MCF 10A (cell line): ENCODE data around the gene RBFOX1. TPM values are rescaled to one million over a fixed set of nuclear protein-coding genes. Genes with fewer than 3 reads are reported as not detected.

ENCODE experiments used
- BruUV-seq: library from RNA; stranded (reverse); fragments of 400-500 nt; replicated peaks from 2 replicates; lab custom pipeline; 2021; lab: Mats Ljungman, UMichigan
- CTCF ChIA-PET: fragments of 300-600 bp; sonication (Branson Sonifier 250); formaldehyde crosslinking; extraction: SDS; loops from one replicate; lab custom pipeline; 2021; ENCODE audit warnings: antibody characterized with exemption, inconsistent platforms; lab: Yijun Ruan, JAX
- POLR2A ChIA-PET: fragments of 300-600, 350-650 bp; sonication (Branson Sonifier 250); formaldehyde crosslinking; extraction: SDS; loops from one replicate; lab custom pipeline; 2020; ENCODE audit warnings: antibody characterized with exemption, inconsistent platforms; lab: Yijun Ruan, JAX
- DNase-seq: peaks from one replicate; pipeline ENCODE4 v3.0.0-alpha.2; 2018; ENCODE audit not compliant: unreplicated experiment
- H3K27ac Mint-ChIP-seq: one replicate; pipeline ENCODE4 v1.8.0; 2022; ENCODE audit warnings: mild to moderate bottlenecking, low read depth, mixed read lengths; ENCODE audit not compliant: unreplicated experiment
- H3K27me3 Mint-ChIP-seq: one replicate; pipeline ENCODE4 v1.8.0; 2022; ENCODE audit warnings: mixed read lengths; ENCODE audit not compliant: insufficient read depth, unreplicated experiment
- H3K36me3 Mint-ChIP-seq: one replicate; pipeline ENCODE4 v1.8.0; 2022; ENCODE audit warnings: mild to moderate bottlenecking, moderate library complexity, mixed read lengths; ENCODE audit not compliant: insufficient read depth, unreplicated experiment
- H3K4me1 Mint-ChIP-seq: one replicate; pipeline ENCODE4 v1.8.0; 2022; ENCODE audit warnings: mixed read lengths; ENCODE audit not compliant: insufficient read depth, unreplicated experiment
- H3K4me3 Mint-ChIP-seq: one replicate; pipeline ENCODE4 v1.8.0; 2022; ENCODE audit warnings: mild to moderate bottlenecking, moderate library complexity, mixed read lengths; ENCODE audit not compliant: unreplicated experiment
- H3K9me3 Mint-ChIP-seq: one replicate; pipeline ENCODE4 v1.8.0; 2022; ENCODE audit warnings: mixed read lengths; ENCODE audit not compliant: unreplicated experiment
- intact Hi-C: fragments of 100-400 bp; cut with micrococcal nuclease; formaldehyde crosslinking; loops from 2 replicates; pipeline ENCODE4 v1.14.1; 2022
- total RNA-seq: library from RNA; stranded (reverse); gene quantifications from 2 replicates; pipeline ENCODE4 v1.2.3, GENCODE V29; 2022
- TF ChIP-seq, protein P1 (sequence below): fragments of 200-600 bp; IDR thresholded peaks from one replicate; pipeline ENCODE4 v1.8.0; 2022; ENCODE audit warnings: antibody characterized with exemption, mild to moderate bottlenecking; ENCODE audit not compliant: unreplicated experiment

RBFOX1 gene
- total RNA-seq, 1 experiment from 2014 or later, result not detected

DNA sequence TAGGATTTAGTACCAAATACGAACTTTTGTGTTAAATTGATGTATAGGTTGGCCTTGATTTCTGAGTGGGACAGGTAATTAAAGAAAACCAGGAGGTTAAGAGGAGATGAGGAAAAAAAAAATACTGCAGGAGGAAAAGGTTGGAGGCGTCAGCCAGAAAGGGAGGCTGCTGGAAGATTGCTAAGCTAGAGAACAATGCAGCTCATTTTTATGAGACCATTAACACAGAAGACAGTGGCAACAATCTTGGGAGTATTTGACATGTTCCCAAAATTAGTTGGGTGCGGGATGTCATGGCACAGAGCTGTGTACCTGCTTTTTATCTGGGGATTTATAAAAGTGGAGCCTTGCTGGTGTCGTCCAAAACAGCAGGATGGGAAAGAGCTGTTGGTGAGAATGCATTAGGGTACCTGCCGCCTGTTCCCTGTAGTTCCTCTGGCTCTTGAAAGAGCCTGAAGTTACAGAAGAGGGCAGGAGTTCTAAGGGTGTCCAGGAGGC is 229.3 kb downstream of the RBFOX1 start:
- DNase-seq, result no peak
- TF ChIP-seq, protein P1, sequence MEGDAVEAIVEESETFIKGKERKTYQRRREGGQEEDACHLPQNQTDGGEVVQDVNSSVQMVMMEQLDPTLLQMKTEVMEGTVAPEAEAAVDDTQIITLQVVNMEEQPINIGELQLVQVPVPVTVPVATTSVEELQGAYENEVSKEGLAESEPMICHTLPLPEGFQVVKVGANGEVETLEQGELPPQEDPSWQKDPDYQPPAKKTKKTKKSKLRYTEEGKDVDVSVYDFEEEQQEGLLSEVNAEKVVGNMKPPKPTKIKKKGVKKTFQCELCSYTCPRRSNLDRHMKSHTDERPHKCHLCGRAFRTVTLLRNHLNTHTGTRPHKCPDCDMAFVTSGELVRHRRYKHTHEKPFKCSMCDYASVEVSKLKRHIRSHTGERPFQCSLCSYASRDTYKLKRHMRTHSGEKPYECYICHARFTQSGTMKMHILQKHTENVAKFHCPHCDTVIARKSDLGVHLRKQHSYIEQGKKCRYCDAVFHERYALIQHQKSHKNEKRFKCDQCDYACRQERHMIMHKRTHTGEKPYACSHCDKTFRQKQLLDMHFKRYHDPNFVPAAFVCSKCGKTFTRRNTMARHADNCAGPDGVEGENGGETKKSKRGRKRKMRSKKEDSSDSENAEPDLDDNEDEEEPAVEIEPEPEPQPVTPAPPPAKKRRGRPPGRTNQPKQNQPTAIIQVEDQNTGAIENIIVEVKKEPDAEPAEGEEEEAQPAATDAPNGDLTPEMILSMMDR, result no peak
- Mint-ChIP-seq H3K27me3 (no peaks in the 10 kb centered on the region), H3K4me3 (no peak overlapping the region), H3K9me3 (peaks cover 17% of the 10 kb centered on the region), H3K27ac (no peak overlapping the region), H3K4me1 (no peaks in the 10 kb centered on the region), H3K36me3 (no peaks in the 10 kb centered on the region)
- intact Hi-C loops, result no loop called here
- ChIA-PET CTCF (no interaction called here), POLR2A (no interaction called here)
- no TSS peak for BruUV-seq

DNA sequence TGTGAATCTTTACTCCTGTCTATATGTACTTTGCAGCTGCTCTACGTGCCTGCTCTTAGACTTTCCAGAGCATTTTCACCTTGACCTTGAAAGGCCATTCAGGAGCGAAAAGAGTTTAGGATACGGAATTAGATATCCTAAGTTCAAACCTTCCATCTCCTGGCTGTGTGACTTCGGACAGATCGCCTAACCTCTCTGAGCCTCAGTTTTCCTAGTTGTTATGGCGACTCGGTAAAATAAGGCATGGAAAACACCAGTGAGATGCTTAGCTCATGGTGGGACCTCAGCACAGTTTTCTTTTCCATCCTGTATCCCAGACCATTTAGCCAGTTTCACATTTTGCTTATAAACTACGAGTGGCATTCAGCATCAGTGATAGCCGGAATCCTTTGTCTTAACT is 233.7 kb downstream of the RBFOX1 start:
- ChIA-PET POLR2A (no interaction called here), CTCF (interaction anchor here (0.6 kb wide), 1 partner anchor 825 kb away, joined by 3 read pairs; no protein-coding TSS in a partner anchor)
- Mint-ChIP-seq H3K36me3 (no peaks in the 10 kb centered on the region), H3K4me3 (no peak overlapping the region), H3K27ac (no peak overlapping the region), H3K9me3 (peaks cover 30% of the 10 kb centered on the region), H3K4me1 (no peaks in the 10 kb centered on the region), H3K27me3 (no peaks in the 10 kb centered on the region)
- DNase-seq, result no peak
- BruUV-seq, result no TSS peak
- TF ChIP-seq, protein P1, result no peak
- intact Hi-C loops, result no loop called here

DNA sequence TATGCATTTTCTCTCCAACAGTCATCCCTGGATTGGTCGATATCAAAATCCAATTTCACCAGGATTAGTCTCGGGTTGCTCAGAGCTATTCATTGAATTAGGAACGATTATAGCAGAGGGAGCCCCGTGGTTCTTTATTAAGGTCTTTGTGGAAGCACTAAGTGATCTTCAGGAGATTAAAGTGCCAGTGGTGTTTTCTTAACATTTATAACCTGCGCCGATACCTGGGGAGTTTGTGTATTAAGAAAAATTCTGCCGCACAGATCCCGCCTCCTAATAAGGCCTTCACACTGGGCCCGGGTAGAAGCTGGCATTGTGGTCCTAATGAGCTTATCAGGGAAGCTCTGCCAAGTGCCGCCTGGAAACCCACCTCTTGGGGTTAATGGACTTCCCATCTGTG is 238.7 kb downstream of the RBFOX1 start:
- no peak overlapping the region for H3K4me3 Mint-ChIP-seq
- POLR2A ChIA-PET, result no interaction called here

DNA sequence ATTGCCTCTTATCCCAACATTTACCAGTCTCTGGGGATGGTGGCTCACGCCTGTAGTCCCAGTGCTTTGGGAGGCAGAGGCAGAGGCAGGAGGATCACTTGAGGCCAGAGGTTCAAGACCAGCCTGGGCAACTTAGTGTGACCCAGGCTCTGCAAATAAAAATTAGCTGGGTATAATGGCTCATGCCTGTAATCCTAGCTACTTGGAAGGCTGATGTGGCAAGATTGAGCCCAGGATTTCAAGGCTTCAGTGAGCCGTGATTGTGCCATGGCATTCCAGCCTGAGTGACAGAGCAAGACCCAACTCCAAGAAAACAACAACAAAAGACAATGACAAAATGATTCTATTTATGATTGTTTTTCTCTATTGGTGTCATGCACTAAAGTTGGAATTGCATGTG is 244.9 kb downstream of the RBFOX1 start:
- no peak overlapping the region for H3K4me3 Mint-ChIP-seq
- peaks cover 5% of the 10 kb centered on the region for H3K36me3 Mint-ChIP-seq
- intact Hi-C loops, result no loop called here
- ChIA-PET CTCF (no interaction called here), POLR2A (no interaction called here)
- no peaks in the 10 kb centered on the region for H3K4me1 Mint-ChIP-seq
- H3K27ac Mint-ChIP-seq, result no peak overlapping the region
- BruUV-seq, result no TSS peak
- no peaks in the 10 kb centered on the region for H3K27me3 Mint-ChIP-seq
- no peak for DNase-seq
- peaks cover 43% of the 10 kb centered on the region for H3K9me3 Mint-ChIP-seq
- TF ChIP-seq, protein P1, result no peak

More for the DNA sequence above, 238.7 kb downstream of the RBFOX1 start:
- CTCF ChIA-PET, result no interaction called here
- intact Hi-C loops, result no loop called here
- H3K36me3 Mint-ChIP-seq, result no peaks in the 10 kb centered on the region
- no TSS peak for BruUV-seq
- TF ChIP-seq, protein P1, result no peak
- no peaks in the 10 kb centered on the region for H3K27me3 Mint-ChIP-seq
- peaks cover 31% of the 10 kb centered on the region for H3K9me3 Mint-ChIP-seq
- no peak overlapping the region for H3K27ac Mint-ChIP-seq
- no peaks in the 10 kb centered on the region for H3K4me1 Mint-ChIP-seq
- DNase-seq, result no peak
